ENCODE measurements around the gene WDR31. TPM values are rescaled to one million over a fixed set of nuclear protein-coding genes. Genes with fewer than 3 reads are reported as not detected.

The WDR31 gene
- total RNA-seq, 2 donors from 2014 or later = 4.9 to 5.7 TPM

- intact Hi-C loops (cut with DNase I) = no loop called here
- ATAC-seq (no peak), DNase-seq (no peak)
Measured at GRCh38 chr9:113267911-113268566, 72.0 kb downstream of the WDR31 start.

DNA sequence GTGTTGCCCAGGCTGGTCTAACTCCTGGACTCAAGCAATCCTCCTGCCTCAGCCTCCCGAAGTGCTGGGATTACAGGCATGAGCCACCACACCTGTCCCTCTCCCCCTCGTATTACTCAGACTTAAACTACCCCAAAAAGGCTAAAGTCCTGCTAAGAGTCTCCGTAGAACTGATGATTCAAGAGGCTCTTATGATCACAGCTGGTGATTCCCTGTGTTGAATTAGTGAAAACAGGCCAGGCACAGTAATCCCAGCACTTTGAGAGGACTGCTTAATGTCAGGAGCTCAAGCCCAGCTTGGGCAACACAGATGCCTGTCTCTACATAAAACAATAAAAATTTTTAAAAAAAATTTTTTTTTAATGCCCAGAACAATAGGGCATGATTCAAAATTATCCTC, 73.9 kb downstream of the WDR31 start:
- intact Hi-C loops (cut with DNase I) = no loop called here
- DNase-seq = no peak
- ATAC-seq = no peak

Other genes starting within 250 kb of the WDR31 start
- 10 to 100 TPM in 1 of 2 donors, 1 to 10 TPM in 1; 7.1 to 12.3 TPM for gene SLC31A2, start 189.3 kb downstream of the WDR31 start, total RNA-seq
- gene FKBP15, start 119.0 kb downstream of the WDR31 start, total RNA-seq = 10 to 100 TPM; 19.5 to 20.4 TPM
- 10 to 100 TPM; 13.8 to 23.4 TPM for gene SLC31A1, start 118.7 kb downstream of the WDR31 start, total RNA-seq
- gene CDC26, start 64.7 kb downstream of the WDR31 start, total RNA-seq = 10 to 100 TPM; 33.3 to 33.8 TPM
- 10 to 100 TPM in 1 of 2 donors, 1 to 10 TPM in 1; 9.9 to 14.3 TPM for gene PRPF4, start 64.6 kb downstream of the WDR31 start, total RNA-seq
- gene RNF183, start 36.9 kb downstream of the WDR31 start, total RNA-seq = not detected
- 1 to 10 TPM in 1 of 2 donors, under 1 TPM in 1; 0.27 to 1.6 TPM for gene BSPRY, start 9.3 kb upstream of the WDR31 start, total RNA-seq
- gene HDHD3, start 36.7 kb upstream of the WDR31 start, total RNA-seq = 10 to 100 TPM in 1 of 2 donors, 1 to 10 TPM in 1; 8.7 to 18.8 TPM
- gene ALAD, start 61.0 kb upstream of the WDR31 start, total RNA-seq = 10 to 100 TPM; 32.8 to 39.1 TPM
- gene POLE3, start 70.4 kb upstream of the WDR31 start, total RNA-seq = 10 to 100 TPM; 21.9 to 22.9 TPM
- under 1 TPM; 0.21 to 0.29 TPM for gene C9orf43, start 70.5 kb upstream of the WDR31 start, total RNA-seq
- 100 to 1,000 TPM; 124 to 131 TPM for gene RGS3, start 123.5 kb upstream of the WDR31 start, total RNA-seq

Data from left cardiac atrium (tissue), 4 donors.